ENCODE results near the gene CSNK1A1L. TPM values are rescaled to one million over a fixed set of nuclear protein-coding genes. Genes with fewer than 3 reads are reported as not detected.

Gene CSNK1A1L
- total and polyA plus RNA-seq, 2 of the 8 experiments (the other 6 are each of a cell fraction or from before 2014, with no cell fraction given) = not detected

DNA sequence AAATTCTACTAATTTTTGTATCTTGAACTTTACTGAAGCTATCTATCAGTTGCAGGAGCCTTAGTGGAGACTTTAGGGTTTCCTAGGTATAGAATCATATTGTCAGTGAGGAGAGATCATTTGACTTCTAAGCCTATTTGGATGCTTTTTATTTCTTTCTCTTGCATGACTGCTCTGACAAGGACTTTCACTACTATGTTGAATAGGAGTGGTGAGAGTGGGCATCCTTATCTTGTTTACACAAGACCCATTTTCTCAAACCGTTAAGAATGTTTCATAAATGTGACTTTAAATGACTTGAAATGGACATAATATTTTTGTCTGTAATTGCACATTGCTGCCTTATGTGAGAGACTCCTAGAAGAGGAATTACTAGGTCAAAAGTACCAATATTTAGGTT is 17.9 kb upstream of the CSNK1A1L start:
- H3K56ac ChIP-seq (replicated peaks; ENCODE audit: insufficient read length, low read depth, low read length) = no peak overlapping the region
- no peak overlapping the region for H3K27ac ChIP-seq (ENCODE audit: low read depth, low read length)
- H4K5ac ChIP-seq (ENCODE audit: insufficient read length, low read depth, low read length) = no peak overlapping the region
- ChIA-PET CTCF (ENCODE audit: partially characterized antibody) (interaction anchor here (1.2 kb wide), 1 partner anchor 16 kb away, joined by 4 read pairs; no protein-coding TSS in a partner anchor), POLR2A (ENCODE audit: partially characterized antibody) (no interaction called here)
- no peaks in the 10 kb centered on the region; a peak in 1 of 7 replicates for H3K27me3 ChIP-seq (replicated peaks in 1 of 4; ENCODE audit: control insufficient read depth in 3 of 4, extremely low read depth in 1 of 4, insufficient read depth in 3 of 4, low read length in 3 of 4)
- DNase-seq (ENCODE audit: low read depth in 1 of 2, low spot score in 2 of 2) = no peak
- H2BK12ac ChIP-seq (ENCODE audit: low read depth, low read length) = no peak overlapping the region
- H3K36me3 ChIP-seq (ENCODE audit: control insufficient read depth in 2 of 4, insufficient read depth in 4 of 4, low read length in 3 of 4) = no peaks in the 10 kb centered on the region
- no peak for TF ChIP-seq RAD21 (IDR thresholded peaks at IDR 0.05 in 1 of 2, conservative IDR thresholded peaks at IDR 0.05 in 1 of 2; ENCODE audit: low read depth in 2 of 2, low read length in 2 of 2)
- no peak for TF ChIP-seq BACH1 (IDR thresholded peaks at IDR 0.05; ENCODE audit: low read length)
- no peak for TF ChIP-seq SAP30 (IDR thresholded peaks at IDR 0.05; ENCODE audit: insufficient read depth, insufficient replicate concordance, low read length)
- no peak for TF ChIP-seq JUN (IDR thresholded peaks at IDR 0.05; ENCODE audit: low read depth, low read length)
- no peaks in the 10 kb centered on the region for H3K79me1 ChIP-seq (ENCODE audit: low read depth, low read length)
- no peaks in the 10 kb centered on the region for H3K9me3 ChIP-seq (ENCODE audit: insufficient read depth in 2 of 2, low read depth in 1 of 2, low read length in 1 of 2)
- no peak overlapping the region for H3K4me3 ChIP-seq (ENCODE audit: extremely low read depth in 1 of 4, insufficient read depth in 2 of 4, low read depth in 3 of 4, low read length in 4 of 4)
- no peak overlapping the region for H3K9ac ChIP-seq (replicated peaks in 1 of 4; ENCODE audit: extremely low read depth in 1 of 4, low read depth in 3 of 4, low read length in 3 of 4)
- no peak for FAIRE-seq
- no peak overlapping the region for H3K18ac ChIP-seq (ENCODE audit: extremely low read depth, low read length)
- 89% methylated on average over 1 of the region's 1 CpG; no CpG with 5 or more reads in 1 of the 2 experiments for WGBS, 2 experiments (ENCODE audit: extremely low coverage in 1 of 2, insufficient coverage in 1 of 2, insufficient read length in 1 of 2, insufficient replicate concordance in 2 of 2, low coverage in 1 of 2, low lambda C conversion rate in 2 of 2, missing lambda C conversion rate in 1 of 2)
- no peak overlapping the region for H2BK120ac ChIP-seq (replicated peaks; ENCODE audit: low read depth, low read length)
- H2BK20ac ChIP-seq (ENCODE audit: low read length) = no peak overlapping the region
- no peaks in the 10 kb centered on the region for H3K79me2 ChIP-seq (ENCODE audit: control insufficient read depth in 1 of 2, insufficient read depth in 2 of 2, low read length in 2 of 2)
- no peak overlapping the region for H2AK5ac ChIP-seq (ENCODE audit: low read depth, low read length)
- no peak overlapping the region for H4K8ac ChIP-seq (ENCODE audit: extremely low read depth, insufficient read depth, low read length)
- H3K23ac ChIP-seq (ENCODE audit: insufficient read length) = no peak overlapping the region
- no peak overlapping the region for H2BK5ac ChIP-seq (ENCODE audit: low read depth, low read length)
- no peaks in the 10 kb centered on the region; the same call in 1 of the 2 replicates for H3K23me2 ChIP-seq (ENCODE audit: low read depth, low read length)
- no peak overlapping the region for H4K91ac ChIP-seq (replicated peaks; ENCODE audit: insufficient read length, low read length)
- no peak overlapping the region for H3K14ac ChIP-seq (ENCODE audit: insufficient read length)
- H4K20me1 ChIP-seq (replicated peaks in 1 of 2; ENCODE audit: control insufficient read depth in 1 of 2, insufficient read depth in 2 of 2, low read length in 2 of 2) = no peaks in the 10 kb centered on the region
- H2AFZ ChIP-seq (ENCODE audit: low read length) = no peak overlapping the region
- no peak overlapping the region for H2BK15ac ChIP-seq (ENCODE audit: low read length)
- H3K4me2 ChIP-seq (ENCODE audit: insufficient read depth in 1 of 2, low read depth in 2 of 2, low read length in 2 of 2) = no peak overlapping the region
- H3K4ac ChIP-seq (replicated peaks; ENCODE audit: insufficient read length, low read depth, low read length) = no peak overlapping the region
- H3K4me1 ChIP-seq (replicated peaks in 1 of 4; ENCODE audit: control insufficient read depth in 3 of 4, insufficient read depth in 4 of 4, low read length in 3 of 4) = no peaks in the 10 kb centered on the region

Measured in H1 (cell line).